WTC11 (cell line): ENCODE data around the gene GDF2.

ENCODE experiments used
- ATF3 ChIP-seq: sonication (generic); formaldehyde crosslinking; conservative IDR thresholded peaks from 2 replicates; pipeline ENCODE4 v1.8.1; 2022; ENCODE audit warnings: mild to moderate bottlenecking, missing genetic modification reagents
- ATF6 ChIP-seq: sonication (generic); formaldehyde crosslinking; IDR thresholded peaks from 2 replicates; pipeline ENCODE4 v1.8.1; 2023; ENCODE audit warnings: mild to moderate bottlenecking, missing genetic modification reagents
- CTCF ChIP-seq: fragments of 200-600 bp; IDR thresholded peaks from 2 replicates; pipeline ENCODE4 v1.8.0; 2022; ENCODE audit warnings: antibody characterized with exemption
- E2F5 ChIP-seq: sonication (generic); formaldehyde crosslinking; IDR thresholded peaks from 2 replicates; pipeline ENCODE4 v1.8.1; 2022; ENCODE audit warnings: mild to moderate bottlenecking, moderate library complexity, missing genetic modification reagents
- FOXP4 ChIP-seq: sonication (generic); formaldehyde crosslinking; IDR thresholded peaks from 2 replicates; pipeline ENCODE4 v1.8.0; 2022; ENCODE audit warnings: mild to moderate bottlenecking, missing genetic modification reagents
- JAZF1 ChIP-seq: fragments of 250-450 bp; sonication (Bioruptor Pico); IDR thresholded peaks from 2 replicates; pipeline ENCODE4 v1.9.0; 2021; ENCODE audit warnings: moderate library complexity, mild to moderate bottlenecking, inconsistent platforms
- JUN ChIP-seq: sonication (generic); formaldehyde crosslinking; IDR thresholded peaks from 2 replicates; pipeline ENCODE4 v1.8.0; 2023; ENCODE audit warnings: mild to moderate bottlenecking, missing genetic modification reagents
- KAT7 ChIP-seq: sonication (generic); formaldehyde crosslinking; IDR thresholded peaks from 2 replicates; pipeline ENCODE4 v1.8.1; 2023; ENCODE audit warnings: missing genetic modification reagents, mild to moderate bottlenecking, borderline replicate concordance
- MAX ChIP-seq: sonication (generic); formaldehyde crosslinking; IDR thresholded peaks from 2 replicates; pipeline ENCODE4 v1.8.0; 2022; ENCODE audit warnings: mild to moderate bottlenecking, missing genetic modification reagents
- NFYB ChIP-seq: sonication (generic); formaldehyde crosslinking; conservative IDR thresholded peaks from 2 replicates; pipeline ENCODE4 v1.8.0; 2022; ENCODE audit warnings: low read depth, missing genetic modification reagents
- TCF7 ChIP-seq: sonication (generic); formaldehyde crosslinking; IDR thresholded peaks from 2 replicates; pipeline ENCODE4 v1.8.0; 2022; ENCODE audit warnings: mild to moderate bottlenecking, low read depth, missing genetic modification reagents, moderate library complexity
- TEAD4 ChIP-seq: sonication (generic); formaldehyde crosslinking; IDR thresholded peaks from 2 replicates; pipeline ENCODE4 v1.8.0; 2022; ENCODE audit warnings: mild to moderate bottlenecking, missing genetic modification reagents
- USF2 ChIP-seq: sonication (generic); formaldehyde crosslinking; IDR thresholded peaks from 2 replicates; pipeline ENCODE4 v1.8.1; 2023; ENCODE audit warnings: mild to moderate bottlenecking, missing genetic modification reagents, moderate library complexity

- TF ChIP-seq JAZF1 (CRISPR knock-in tag) (no peak), E2F5 (CRISPR knock-in tag) (no peak), CTCF (no peak), ATF3 (CRISPR knock-in tag) (no peak), TEAD4 (CRISPR knock-in tag) (no peak), FOXP4 (CRISPR knock-in tag) (no peak), MAX (CRISPR knock-in tag) (no peak), KAT7 (no peak), NFYB (no peak), JUN (CRISPR knock-in tag) (no peak), USF2 (no peak), ATF6 (no peak), TCF7 (CRISPR knock-in tag) (no peak)
Observed at GRCh38 chr10:47320812-47321211, 1.4 kb upstream of the GDF2 start.
